Measurements from ENCODE around the gene MS4A10. TPM values are rescaled to one million over a fixed set of nuclear protein-coding genes. Genes with fewer than 3 reads are reported as not detected.
A peak's percentile ranks its signal among the peaks of the same experiment; 100 is the strongest.
"Not testable (repeated sequence)": the region's sequence is repeated elsewhere in the genome, so short reads cannot be mapped to it uniquely, and the experiment has no call there.

Gene MS4A10
- total RNA-seq, 2 donors from 2014 or later, result 0.12 to 1.1 TPM

DNA sequence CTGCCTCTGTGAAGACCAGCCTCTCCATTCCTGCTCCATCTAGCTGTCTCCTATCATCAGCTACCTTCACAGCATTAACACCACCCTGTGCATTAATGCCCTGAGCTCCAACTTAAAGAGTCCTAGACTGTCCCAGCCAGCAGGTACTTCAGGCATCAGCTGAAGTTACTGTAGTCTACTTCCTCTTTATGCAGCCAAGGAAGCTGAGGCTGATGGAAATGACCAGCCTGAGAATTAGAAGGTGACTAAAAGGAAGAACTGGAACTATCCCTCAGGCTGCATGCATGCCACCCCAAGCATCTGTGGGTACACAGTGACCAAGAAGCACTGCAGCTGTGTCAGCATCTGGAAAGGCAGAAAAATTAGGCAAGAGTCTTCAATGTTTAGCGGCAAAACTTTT is 28.2 kb downstream of the MS4A10 start:
- ATAC-seq (no peak), DNase-seq (no peak)
- intact Hi-C loops (cut with DNase I, micrococcal nuclease), result no loop called here

DNA sequence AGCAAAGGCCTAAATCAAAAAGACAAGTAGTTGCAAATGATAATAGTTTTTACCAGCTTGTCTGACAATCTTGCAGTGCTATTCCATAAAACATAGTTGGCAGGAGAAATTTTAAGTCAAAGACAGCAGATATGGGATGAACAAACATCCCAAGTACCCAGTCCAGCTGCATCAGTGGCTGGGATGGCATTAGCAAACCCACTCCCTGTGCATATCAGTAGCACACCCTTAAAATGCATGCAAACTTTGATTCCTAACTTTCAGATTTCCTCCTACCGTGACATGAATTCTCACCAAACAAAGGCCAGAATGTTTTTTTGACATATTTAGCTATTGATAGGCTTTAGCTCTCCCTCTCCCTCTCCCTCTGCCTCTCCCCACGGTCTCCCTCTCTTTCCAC is 29.0 kb downstream of the MS4A10 start:
- DNase-seq (no peak), ATAC-seq (no peak)
- intact Hi-C loops (cut with DNase I, micrococcal nuclease), result no loop called here

DNA sequence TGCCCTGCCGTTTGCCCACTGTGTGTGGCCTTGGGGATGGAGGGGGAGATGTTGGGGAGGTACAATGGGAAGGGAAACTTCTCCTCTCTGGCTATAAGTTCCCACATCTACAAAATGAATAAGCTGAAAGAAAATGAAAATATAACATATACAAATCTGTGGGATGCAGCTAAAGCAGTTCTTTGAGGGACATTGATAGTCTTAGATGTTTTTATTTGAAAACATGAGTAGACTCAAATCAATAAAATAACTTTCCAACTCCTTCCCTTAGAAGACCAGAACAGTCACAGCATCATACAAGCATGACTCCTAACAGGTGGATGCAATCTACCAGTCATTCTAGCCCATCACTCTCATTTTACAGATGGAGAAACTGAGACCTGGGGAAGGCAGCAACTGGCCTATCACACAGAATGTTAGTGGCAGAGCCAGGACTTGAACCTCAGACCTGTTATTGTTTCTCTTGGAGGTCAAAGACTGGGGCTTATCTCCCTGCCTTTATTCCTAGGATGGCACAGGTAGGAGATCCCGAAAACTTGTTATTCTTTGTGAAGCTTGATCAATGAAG is 31.5 kb downstream of the MS4A10 start:
- DNase-seq, result no peak
- intact Hi-C loops (cut with DNase I, micrococcal nuclease), result no loop called here
- no peak for ATAC-seq

- DNase-seq (no peak), ATAC-seq (no peak)
- intact Hi-C loops (cut with DNase I, micrococcal nuclease), result no loop called here
These were observed 32.9 kb downstream of the MS4A10 start for GRCh38 chr11:60818057-60818456.

DNA sequence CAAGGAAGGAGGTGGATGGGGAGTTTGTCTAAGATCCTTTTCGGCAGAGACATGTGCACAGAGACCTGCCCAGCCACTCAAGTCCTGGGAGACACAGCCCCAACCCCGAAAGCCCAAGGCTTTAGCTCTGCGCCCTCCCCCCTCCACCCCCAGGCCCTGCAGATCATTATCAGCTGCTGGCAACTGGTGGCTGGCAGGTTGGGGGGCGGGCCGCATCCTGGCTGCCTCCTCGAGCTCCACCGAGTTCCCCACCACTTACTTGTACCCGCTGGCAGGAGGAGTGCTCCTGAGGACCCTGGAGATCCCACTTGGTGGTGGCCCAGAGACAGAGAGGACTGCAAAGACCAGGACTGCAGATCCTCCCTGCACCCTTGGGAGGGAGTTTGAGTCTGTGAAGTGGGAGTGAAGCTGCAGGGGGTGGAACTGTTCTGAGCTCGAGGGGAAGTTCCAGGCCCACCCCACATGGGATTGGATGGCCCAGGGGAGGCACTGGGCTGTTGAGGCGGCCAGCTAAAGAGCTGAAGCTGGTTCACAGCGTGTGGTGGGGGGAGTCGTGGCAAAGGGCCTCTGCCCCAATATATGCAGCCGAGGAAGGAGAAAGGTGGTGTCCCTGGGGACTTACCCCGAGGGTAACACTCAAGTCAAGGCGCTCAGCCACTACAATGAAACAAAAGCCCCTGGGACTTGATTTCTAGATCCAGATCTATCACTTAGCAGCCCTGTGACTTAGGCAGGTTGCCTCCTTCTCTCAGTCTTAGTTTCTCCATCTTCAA is 36.9 kb downstream of the MS4A10 start:
- no peak for ATAC-seq
- no peak for DNase-seq
- intact Hi-C loops (cut with DNase I, micrococcal nuclease), result no loop called here

DNA sequence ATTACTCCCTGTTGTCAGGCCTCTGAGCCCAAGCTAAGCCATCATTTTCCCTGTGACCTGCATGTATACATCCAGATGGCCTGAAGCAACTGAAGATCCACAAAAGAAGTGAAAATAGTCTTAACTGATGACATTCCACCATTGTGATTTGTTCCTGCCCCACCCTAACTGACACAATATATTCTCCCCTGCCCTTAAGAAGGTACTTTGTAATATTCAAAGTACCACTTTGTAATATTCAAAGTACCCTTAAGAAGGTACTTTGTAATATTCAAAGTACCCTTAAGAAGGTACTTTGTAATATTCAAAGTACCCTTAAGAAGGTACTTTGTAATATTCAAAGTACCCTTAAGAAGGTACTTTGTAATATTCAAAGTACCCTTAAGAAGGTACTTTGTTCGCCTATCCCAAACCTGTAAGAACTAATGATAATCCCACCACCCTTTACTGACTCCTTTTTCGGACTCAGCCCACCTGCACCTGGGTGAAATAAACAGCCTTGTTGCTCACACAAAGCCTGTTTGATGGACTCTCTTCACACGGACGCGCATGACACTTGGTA is 38.7 kb downstream of the MS4A10 start:
- ATAC-seq; DNase-seq; intact Hi-C loops (cut with DNase I, micrococcal nuclease): not testable (repeated sequence)

- DNase-seq (no peak), ATAC-seq (no peak)
- intact Hi-C loops (cut with DNase I, micrococcal nuclease), result no loop called here
These were observed 40.0 kb downstream of the MS4A10 start for GRCh38 chr11:60825118-60825517.

DNA sequence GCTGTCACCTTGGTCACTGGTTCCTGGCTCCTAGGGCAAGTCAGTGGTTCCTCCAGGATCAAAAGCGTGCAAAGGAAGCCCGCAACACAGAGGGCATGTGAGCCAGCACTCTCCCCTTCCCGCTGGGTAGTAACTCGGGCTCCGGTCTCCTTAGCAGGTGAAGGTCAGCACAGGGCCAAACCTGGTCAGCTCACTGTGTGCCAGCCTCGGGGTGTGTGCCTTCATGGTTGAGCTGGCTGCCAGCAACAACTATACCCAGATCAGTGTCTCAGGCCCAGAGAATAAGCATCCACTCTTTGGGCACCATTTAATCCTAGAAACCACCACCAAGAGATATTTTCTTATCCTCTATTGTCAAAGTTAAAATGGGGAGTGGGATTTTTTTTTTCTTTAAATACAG is 40.7 kb downstream of the MS4A10 start:
- DNase-seq (no peak), ATAC-seq (no peak)
- intact Hi-C loops (cut with DNase I, micrococcal nuclease), result no loop called here

DNA sequence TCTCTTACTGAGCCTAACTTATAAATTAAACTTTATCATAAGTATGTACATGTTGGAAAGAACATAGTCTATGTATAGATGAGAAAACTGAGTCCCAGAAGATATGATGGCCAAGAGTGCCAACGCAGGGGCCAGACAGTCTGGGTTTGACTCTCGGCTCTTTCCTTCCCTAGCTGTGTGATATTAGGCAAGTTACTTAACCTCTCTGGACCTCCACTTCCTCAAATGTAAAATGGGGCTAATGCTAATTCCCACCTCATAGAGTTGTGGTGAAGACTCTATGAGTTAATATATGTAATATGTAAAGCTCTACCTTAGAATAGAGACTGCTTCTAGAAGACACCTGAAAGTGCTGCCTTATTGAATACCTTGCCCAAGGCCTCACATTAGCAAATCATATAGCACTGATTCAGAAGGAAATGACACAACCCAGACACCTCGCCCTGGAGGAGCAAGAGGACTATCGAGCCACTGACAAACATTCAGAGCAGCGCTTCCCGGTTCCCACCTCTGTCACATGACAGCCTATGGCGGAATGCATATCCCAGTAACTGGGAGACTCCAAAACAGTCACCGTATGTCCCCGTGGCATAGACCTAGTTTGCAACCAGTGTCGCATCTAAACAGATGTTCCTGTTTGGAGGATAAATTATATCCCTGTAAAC is 45.5 kb downstream of the MS4A10 start:
- peak; percentile 67 for ATAC-seq
- no peak for DNase-seq

DNA sequence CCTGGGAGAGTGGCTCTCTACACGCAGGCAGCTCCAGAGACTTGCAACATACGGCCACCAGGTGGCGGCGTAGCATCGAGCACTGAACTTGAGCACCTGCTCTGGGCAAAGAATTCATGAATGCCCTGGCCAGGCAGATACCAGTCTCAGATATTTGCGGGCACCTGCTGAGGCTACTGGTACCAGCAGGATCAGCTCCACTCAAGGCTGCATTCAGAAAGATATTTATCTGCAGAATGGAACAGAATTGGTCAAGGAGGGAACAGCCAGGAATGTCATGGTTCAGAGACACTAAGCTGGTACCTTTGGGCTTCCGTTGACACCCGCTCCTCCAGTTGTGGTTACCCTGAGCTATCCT is 46.0 kb downstream of the MS4A10 start:
- intact Hi-C loops (cut with DNase I, micrococcal nuclease), result loop anchor here (5.0 kb wide), 2 partner anchors 56 to 66 kb away; no protein-coding TSS in a partner anchor
- ATAC-seq (peak; percentile 91), DNase-seq (peak; percentile 65 to 91)

More for the DNA sequence above, 45.5 kb downstream of the MS4A10 start:
- intact Hi-C loops (cut with DNase I, micrococcal nuclease), result loop anchor here (5.0 kb wide), 2 partner anchors 57 to 67 kb away; no protein-coding TSS in a partner anchor

DNA sequence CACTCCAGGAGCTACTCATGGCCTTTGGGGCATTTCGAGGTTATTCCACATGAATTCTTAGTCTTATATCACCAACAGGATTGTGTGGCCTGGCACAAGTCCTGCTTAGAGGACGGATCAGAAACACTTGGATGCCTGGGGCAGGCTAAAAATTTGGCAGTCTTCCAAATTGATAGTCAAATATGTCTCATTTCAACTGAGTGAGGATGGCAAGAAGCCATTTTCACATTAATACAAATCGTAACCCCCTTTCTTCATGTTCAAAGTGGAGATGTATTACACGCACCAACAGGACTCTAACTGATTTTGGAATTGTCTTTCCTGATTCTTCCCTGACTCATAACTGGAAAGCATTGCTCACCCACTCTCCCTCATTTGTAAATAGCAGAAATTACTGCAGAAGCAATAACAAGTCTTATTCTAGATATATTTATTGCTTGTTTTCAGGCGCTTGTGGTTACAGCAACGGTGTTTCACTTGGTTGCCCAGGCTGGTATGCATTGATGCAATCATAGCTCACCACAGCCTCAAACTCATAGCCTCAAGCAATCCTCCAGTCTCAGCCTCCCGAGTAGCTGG is 46.5 kb downstream of the MS4A10 start:
- DNase-seq (no peak), ATAC-seq (no peak)
- intact Hi-C loops (cut with DNase I, micrococcal nuclease), result loop anchor here (5.0 kb wide), 2 partner anchors 56 to 66 kb away; no protein-coding TSS in a partner anchor

DNA sequence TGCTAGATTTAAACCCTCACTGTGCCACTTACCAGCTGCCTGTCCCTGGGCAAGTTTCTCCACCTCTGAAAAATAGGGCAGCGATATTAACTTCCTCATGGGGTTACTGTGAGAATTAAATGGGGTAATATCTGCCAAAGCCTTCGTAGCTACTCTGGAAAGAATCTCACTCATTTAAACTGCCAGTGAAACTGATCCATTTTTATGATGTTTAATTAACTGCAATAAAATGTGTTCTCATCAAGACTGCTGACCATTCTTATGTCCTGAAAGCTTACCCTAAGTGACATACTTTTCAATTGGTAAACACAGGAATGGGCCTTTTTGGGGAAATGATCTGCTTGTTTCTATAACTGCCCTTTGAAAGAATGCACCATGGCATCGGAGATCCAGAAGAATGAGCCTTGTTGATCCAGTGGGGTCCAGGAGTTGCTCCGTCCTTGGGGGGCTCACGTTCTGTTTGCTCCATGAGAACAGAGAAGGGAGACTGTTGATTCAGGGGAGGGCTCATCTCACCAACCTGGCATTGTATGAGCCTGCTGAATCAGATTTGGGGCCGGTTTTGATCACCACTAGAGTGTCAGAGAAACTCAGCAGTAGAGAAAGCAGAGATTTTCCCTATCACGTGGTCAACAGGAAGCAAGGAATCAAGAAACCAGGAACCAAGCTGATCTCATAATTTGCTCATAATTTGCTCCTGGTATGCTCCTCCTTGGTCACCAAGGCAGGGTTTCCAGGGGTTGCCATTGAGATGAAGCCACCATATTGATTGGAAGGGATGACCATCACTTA is 49.8 kb downstream of the MS4A10 start:
- ATAC-seq (peak; percentile 54), DNase-seq (no peak)
- intact Hi-C loops (cut with DNase I, micrococcal nuclease), result loop anchor here (5.0 kb wide), 2 partner anchors 52 to 62 kb away; no protein-coding TSS in a partner anchor

GRCh38 chr11:60835534-60835846 is 50.4 kb downstream of the MS4A10 start:
- intact Hi-C loops (cut with DNase I, micrococcal nuclease), result no loop called here
- ATAC-seq (no peak), DNase-seq (no peak)

GRCh38 chr11:60836866-60837515 is 51.9 kb downstream of the MS4A10 start:
- DNase-seq (no peak), ATAC-seq (no peak)
- intact Hi-C loops (cut with DNase I, micrococcal nuclease), result no loop called here

DNA sequence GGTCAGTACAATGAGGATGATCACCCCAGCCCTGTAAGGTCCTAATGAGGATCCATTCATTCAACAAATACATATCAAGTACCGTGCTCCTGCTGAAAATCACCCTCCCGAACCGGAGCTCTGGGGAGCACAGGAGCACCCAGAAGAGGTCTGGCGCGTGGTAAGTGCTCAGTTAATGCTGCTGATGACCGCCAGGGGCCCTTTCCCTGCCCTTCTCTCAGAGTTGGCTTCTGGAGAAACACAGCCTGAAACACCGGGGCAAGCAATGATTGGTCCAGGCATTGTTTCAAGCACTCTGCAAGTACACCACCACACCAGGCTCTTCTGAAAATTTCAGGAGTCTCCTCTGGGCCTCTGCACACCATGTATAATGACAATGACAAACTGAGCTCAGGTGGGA is 53.0 kb downstream of the MS4A10 start:
- no peak for ATAC-seq
- intact Hi-C loops (cut with DNase I, micrococcal nuclease), result no loop called here
- DNase-seq, result no peak

GRCh38 chr11:60840470-60841430 is 55.6 kb downstream of the MS4A10 start:
- intact Hi-C loops (cut with DNase I, micrococcal nuclease), result no loop called here
- no peak for DNase-seq

More at GRCh38 chr11:60840470-60841430, 55.6 kb downstream of the MS4A10 start:
- ATAC-seq, result no peak

All from left colon (tissue), 2 donors.